Erythroblast (primary cell): ENCODE measurements around the gene RMND1.

Source experiments
- GATA1 ChIP-seq: IDR thresholded peaks from 2 replicates; pipeline ENCODE4 v1.6.1; 2011; ENCODE audit warnings: low read depth, mild to moderate bottlenecking, control low read depth, low read length, moderate library complexity
- POLR2A ChIP-seq: IDR thresholded peaks from 2 replicates; pipeline ENCODE4 v1.6.1; 2011; ENCODE audit warnings: mild to moderate bottlenecking, low read length

- no peak for TF ChIP-seq POLR2A
- TF ChIP-seq GATA1, result no peak
Observed at GRCh38 chr6:151493804-151494234, 41.9 kb upstream of the RMND1 start, which contains the start of gene CCDC170.
